ENCODE measurements around the gene PAPPA2.
"Not testable (repeated sequence)": the region's sequence is repeated elsewhere in the genome, so short reads cannot be mapped to it uniquely, and the experiment has no call there.

PAPPA2 gene

GRCh38 chr1:176720838-176721237 is 257.9 kb downstream of the PAPPA2 start:
- no peaks in the 10 kb centered on the region for H3K36me3 Mint-ChIP-seq
- H3K9me3 Mint-ChIP-seq = no peaks in the 10 kb centered on the region
- H3K27me3 Mint-ChIP-seq = no peaks in the 10 kb centered on the region
- no peak overlapping the region for H3K27ac Mint-ChIP-seq
- H3K4me1 Mint-ChIP-seq = no peaks in the 10 kb centered on the region
- ATAC-seq (ENCODE audit: low read depth) (no peak), DNase-seq (ENCODE audit: low spot score in 2 of 2) (no peak)
- no peak overlapping the region for H3K4me3 Mint-ChIP-seq

GRCh38 chr1:176733661-176734060 is 270.7 kb downstream of the PAPPA2 start:
- no peak for DNase-seq (ENCODE audit: low spot score in 2 of 2)
- Mint-ChIP-seq H3K4me3 (no peak overlapping the region), H3K27ac (no peak overlapping the region), H3K36me3 (no peaks in the 10 kb centered on the region), H3K27me3 (no peaks in the 10 kb centered on the region), H3K9me3 (peaks cover 2% of the 10 kb centered on the region), H3K4me1 (no peaks in the 10 kb centered on the region)
- ATAC-seq (ENCODE audit: low read depth) = no peak

GRCh38 chr1:176735201-176735600 is 272.2 kb downstream of the PAPPA2 start:
- ATAC-seq (ENCODE audit: low read depth) = no peak
- H3K9me3 Mint-ChIP-seq = peaks cover 2% of the 10 kb centered on the region

GRCh38 chr1:176736015-176736414 is 273.0 kb downstream of the PAPPA2 start:
- H3K27ac Mint-ChIP-seq = no peak overlapping the region
- H3K9me3 Mint-ChIP-seq = no peaks in the 10 kb centered on the region
- no peaks in the 10 kb centered on the region for H3K4me1 Mint-ChIP-seq
- no peak for ATAC-seq (ENCODE audit: low read depth)
- H3K4me3 Mint-ChIP-seq = no peak overlapping the region
- H3K36me3 Mint-ChIP-seq = no peaks in the 10 kb centered on the region
- H3K27me3 Mint-ChIP-seq = no peaks in the 10 kb centered on the region
- no peak for DNase-seq (ENCODE audit: low spot score in 2 of 2)

More at GRCh38 chr1:176735201-176735600, 272.2 kb downstream of the PAPPA2 start:
- H3K4me1 Mint-ChIP-seq = no peaks in the 10 kb centered on the region
- H3K27ac Mint-ChIP-seq = no peak overlapping the region
- H3K27me3 Mint-ChIP-seq = no peaks in the 10 kb centered on the region
- no peak overlapping the region for H3K4me3 Mint-ChIP-seq
- H3K36me3 Mint-ChIP-seq = no peaks in the 10 kb centered on the region
- no peak for DNase-seq (ENCODE audit: low spot score in 2 of 2)

- Mint-ChIP-seq H3K4me3 (no peak overlapping the region), H3K27ac (no peak overlapping the region), H3K27me3 (peaks cover 2% of the 10 kb centered on the region), H3K9me3 (no peaks in the 10 kb centered on the region), H3K4me1 (no peaks in the 10 kb centered on the region), H3K36me3 (no peaks in the 10 kb centered on the region)
- no peak for ATAC-seq (ENCODE audit: low read depth)
- no peak for DNase-seq (ENCODE audit: low spot score in 2 of 2)
Measured at GRCh38 chr1:176741181-176741580, 278.2 kb downstream of the PAPPA2 start.

GRCh38 chr1:176742322-176742721 is 279.3 kb downstream of the PAPPA2 start:
- H3K27ac Mint-ChIP-seq = no peak overlapping the region
- DNase-seq (ENCODE audit: low spot score in 2 of 2) = no peak
- ATAC-seq (ENCODE audit: low read depth) = no peak

GRCh38 chr1:176744142-176744541 is 281.2 kb downstream of the PAPPA2 start:
- H3K9me3 Mint-ChIP-seq = no peaks in the 10 kb centered on the region
- no peak for ATAC-seq (ENCODE audit: low read depth)
- H3K4me1 Mint-ChIP-seq = no peaks in the 10 kb centered on the region
- peaks cover 2% of the 10 kb centered on the region for H3K27me3 Mint-ChIP-seq
- H3K36me3 Mint-ChIP-seq = no peaks in the 10 kb centered on the region
- no peak overlapping the region for H3K4me3 Mint-ChIP-seq
- DNase-seq (ENCODE audit: low spot score in 2 of 2) = no peak
- H3K27ac Mint-ChIP-seq = no peak overlapping the region

More at GRCh38 chr1:176742322-176742721, 279.3 kb downstream of the PAPPA2 start:
- Mint-ChIP-seq H3K4me1 (no peaks in the 10 kb centered on the region), H3K27me3 (peaks cover 2% of the 10 kb centered on the region), H3K4me3 (no peak overlapping the region), H3K36me3 (no peaks in the 10 kb centered on the region), H3K9me3 (no peaks in the 10 kb centered on the region)

GRCh38 chr1:176745945-176746344 is 283.0 kb downstream of the PAPPA2 start:
- peaks cover 2% of the 10 kb centered on the region for H3K27me3 Mint-ChIP-seq
- ATAC-seq (ENCODE audit: low read depth) = no peak
- H3K4me1 Mint-ChIP-seq = no peaks in the 10 kb centered on the region
- no peak for DNase-seq (ENCODE audit: low spot score in 2 of 2)
- no peaks in the 10 kb centered on the region for H3K36me3 Mint-ChIP-seq
- H3K9me3 Mint-ChIP-seq = no peaks in the 10 kb centered on the region
- no peak overlapping the region for H3K4me3 Mint-ChIP-seq
- no peak overlapping the region for H3K27ac Mint-ChIP-seq

GRCh38 chr1:176752505-176752904 is 289.5 kb downstream of the PAPPA2 start:
- Mint-ChIP-seq H3K27me3 (no peaks in the 10 kb centered on the region), H3K4me3 (no peak overlapping the region), H3K27ac (no peak overlapping the region), H3K36me3 (no peaks in the 10 kb centered on the region), H3K9me3 (no peaks in the 10 kb centered on the region), H3K4me1 (no peaks in the 10 kb centered on the region)
- ATAC-seq (ENCODE audit: low read depth) (no peak), DNase-seq (ENCODE audit: low spot score in 2 of 2) (no peak)

- Mint-ChIP-seq H3K9me3 (no peaks in the 10 kb centered on the region), H3K4me1 (no peaks in the 10 kb centered on the region), H3K4me3 (no peak overlapping the region), H3K27me3 (no peaks in the 10 kb centered on the region), H3K36me3 (no peaks in the 10 kb centered on the region), H3K27ac (no peak overlapping the region)
- ATAC-seq (ENCODE audit: low read depth) = no peak
- DNase-seq (ENCODE audit: low spot score in 2 of 2) = no peak
Measured at GRCh38 chr1:176754676-176755075, 291.7 kb downstream of the PAPPA2 start.

GRCh38 chr1:176756817-176757216 is 293.8 kb downstream of the PAPPA2 start:
- H3K27me3 Mint-ChIP-seq; H3K36me3 Mint-ChIP-seq; H3K4me1 Mint-ChIP-seq; DNase-seq (ENCODE audit: low spot score in 2 of 2); H3K9me3 Mint-ChIP-seq; H3K27ac Mint-ChIP-seq; ATAC-seq (ENCODE audit: low read depth); H3K4me3 Mint-ChIP-seq: not testable (repeated sequence)

GRCh38 chr1:176765608-176766007 is 302.6 kb downstream of the PAPPA2 start:
- ATAC-seq (ENCODE audit: low read depth) = no peak
- Mint-ChIP-seq H3K27me3 (peaks cover 5% of the 10 kb centered on the region), H3K4me1 (no peaks in the 10 kb centered on the region), H3K4me3 (no peak overlapping the region), H3K9me3 (no peaks in the 10 kb centered on the region), H3K36me3 (no peaks in the 10 kb centered on the region), H3K27ac (no peak overlapping the region)
- DNase-seq (ENCODE audit: low spot score in 2 of 2) = no peak

GRCh38 chr1:176766779-176767178 is 303.8 kb downstream of the PAPPA2 start:
- H3K27ac Mint-ChIP-seq = no peak overlapping the region
- H3K27me3 Mint-ChIP-seq = peaks cover 4% of the 10 kb centered on the region
- no peaks in the 10 kb centered on the region for H3K9me3 Mint-ChIP-seq
- no peak overlapping the region for H3K4me3 Mint-ChIP-seq
- no peak for DNase-seq (ENCODE audit: low spot score in 2 of 2)
- ATAC-seq (ENCODE audit: low read depth) = no peak
- no peaks in the 10 kb centered on the region for H3K4me1 Mint-ChIP-seq
- no peaks in the 10 kb centered on the region for H3K36me3 Mint-ChIP-seq

GRCh38 chr1:176767714-176768136 is 304.8 kb downstream of the PAPPA2 start:
- H3K36me3 Mint-ChIP-seq = no peaks in the 10 kb centered on the region
- H3K4me3 Mint-ChIP-seq = no peak overlapping the region
- H3K27ac Mint-ChIP-seq = no peak overlapping the region
- no peaks in the 10 kb centered on the region for H3K4me1 Mint-ChIP-seq
- DNase-seq (ENCODE audit: low spot score in 2 of 2) (no peak), ATAC-seq (ENCODE audit: low read depth) (no peak)
- no peaks in the 10 kb centered on the region for H3K9me3 Mint-ChIP-seq
- peaks cover 4% of the 10 kb centered on the region for H3K27me3 Mint-ChIP-seq

- ATAC-seq (ENCODE audit: low read depth) (no peak), DNase-seq (ENCODE audit: low spot score in 2 of 2) (no peak)
- Mint-ChIP-seq H3K9me3 (no peaks in the 10 kb centered on the region), H3K4me3 (no peak overlapping the region), H3K27ac (no peak overlapping the region), H3K36me3 (no peaks in the 10 kb centered on the region), H3K27me3 (peaks cover 4% of the 10 kb centered on the region), H3K4me1 (no peaks in the 10 kb centered on the region)
Measured at GRCh38 chr1:176768532-176768931, 305.6 kb downstream of the PAPPA2 start.

Data from memory B cell (primary cell).